ENCODE results near the gene MOK. TPM values are rescaled to one million over a fixed set of nuclear protein-coding genes. Genes with fewer than 3 reads are reported as not detected.
"Not testable (repeated sequence)": the region's sequence is repeated elsewhere in the genome, so short reads cannot be mapped to it uniquely, and the experiment has no call there.

Gene MOK, protein sequence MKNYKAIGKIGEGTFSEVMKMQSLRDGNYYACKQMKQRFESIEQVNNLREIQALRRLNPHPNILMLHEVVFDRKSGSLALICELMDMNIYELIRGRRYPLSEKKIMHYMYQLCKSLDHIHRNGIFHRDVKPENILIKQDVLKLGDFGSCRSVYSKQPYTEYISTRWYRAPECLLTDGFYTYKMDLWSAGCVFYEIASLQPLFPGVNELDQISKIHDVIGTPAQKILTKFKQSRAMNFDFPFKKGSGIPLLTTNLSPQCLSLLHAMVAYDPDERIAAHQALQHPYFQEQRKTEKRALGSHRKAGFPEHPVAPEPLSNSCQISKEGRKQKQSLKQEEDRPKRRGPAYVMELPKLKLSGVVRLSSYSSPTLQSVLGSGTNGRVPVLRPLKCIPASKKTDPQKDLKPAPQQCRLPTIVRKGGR
- 1.1 TPM for polyA plus RNA-seq (2012; ENCODE audit: low read depth, missing spikeins)

DNA sequence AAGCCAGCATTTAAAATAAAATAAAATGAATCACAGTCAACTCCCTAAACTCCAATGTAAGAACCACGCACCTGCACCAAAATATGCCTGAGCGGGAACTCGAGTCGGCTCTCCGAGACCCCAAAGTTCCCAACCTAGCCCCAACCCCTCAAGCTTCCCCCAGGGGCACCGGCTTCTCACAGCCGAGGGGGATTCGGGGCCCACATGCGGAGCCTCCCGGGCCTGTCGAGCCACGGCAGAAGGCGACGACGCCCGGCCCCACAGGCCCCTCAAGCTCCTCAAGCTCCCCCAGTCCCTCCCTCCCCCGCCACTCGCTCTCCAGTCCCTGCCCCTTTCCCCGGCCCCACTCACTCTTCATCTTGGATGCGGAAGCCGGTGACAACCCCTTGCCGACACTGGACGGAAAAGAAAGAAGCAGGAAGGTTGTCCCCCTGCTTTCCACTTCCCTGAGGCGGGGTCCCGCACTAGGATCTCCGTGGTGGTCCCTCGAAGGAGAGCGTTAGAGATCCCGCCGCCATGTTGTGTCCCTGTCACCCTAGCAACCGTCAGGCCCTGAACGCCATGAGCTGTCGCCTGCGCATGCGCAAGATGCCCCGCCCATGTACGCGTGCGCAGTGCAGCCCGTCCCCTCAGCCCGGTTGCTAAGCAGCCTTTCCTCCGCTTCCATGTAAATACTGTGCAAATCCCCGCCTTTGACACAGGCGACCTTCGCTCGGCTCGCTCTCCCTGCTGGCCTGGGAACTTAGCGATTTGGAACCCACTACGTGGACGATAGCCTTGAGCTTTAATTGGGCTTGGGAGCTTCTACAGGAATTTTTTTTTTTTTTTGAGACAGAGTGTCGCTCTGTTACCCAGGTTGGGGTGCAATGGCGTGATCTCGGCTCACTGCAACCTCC lies at the start of gene MOK:
TSS of gene MOK (minus strand) at position 554 of the 896 bp plus-strand sequence. CDS start at position 358, 196 bp downstream.
- TF ChIP-seq PAX5 (IDR thresholded peaks at IDR 0.05; ENCODE audit: insufficient read depth, low read length, severe bottlenecking) (no peak), POU2F2 (IDR thresholded peaks at IDR 0.05; ENCODE audit: low read depth, low read length) (no peak), POLR2AphosphoS5 (IDR thresholded peaks at IDR 0.05; ENCODE audit: low read depth, low read length) (no peak), POLR2A (IDR thresholded peaks at IDR 0.05; ENCODE audit: low read depth, low read length) (no peak), SPI1 (IDR thresholded peaks at IDR 0.05; ENCODE audit: low read depth, low read length) (no peak), TAF1 (IDR thresholded peaks at IDR 0.05; ENCODE audit: low read depth, low read length) (no peak)
- DNase-seq (ENCODE audit: insufficient read length, low spot score) (peak; percentile 96), FAIRE-seq (peak; percentile 100)

DNA sequence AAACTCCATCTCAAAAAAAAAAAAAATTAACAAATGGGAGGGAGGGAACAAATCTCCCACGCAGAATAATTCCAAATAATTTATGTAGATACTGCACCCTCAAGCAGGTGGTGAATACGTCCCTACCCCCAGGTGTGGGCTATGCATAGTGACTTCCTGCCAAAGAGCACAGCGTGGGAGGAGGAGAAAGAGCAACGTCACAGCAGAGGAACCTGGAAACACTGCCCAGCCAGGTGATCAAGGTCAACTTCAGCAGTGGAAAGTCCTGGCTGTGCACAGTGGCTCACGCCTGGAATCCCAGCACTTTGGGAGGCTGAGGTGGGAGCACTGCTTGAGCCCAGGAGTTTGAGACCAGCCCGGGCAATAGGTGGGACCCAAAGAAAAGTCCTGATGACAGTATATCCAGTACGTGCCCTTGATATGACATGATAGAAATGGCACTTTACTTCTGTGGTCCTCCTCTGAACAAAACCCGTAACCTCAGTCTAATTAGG lies 48.2 kb upstream of the MOK start:
- FAIRE-seq (no peak), DNase-seq (ENCODE audit: insufficient read length, low spot score) (no peak)
- TF ChIP-seq POU2F2 (IDR thresholded peaks at IDR 0.05; ENCODE audit: low read depth, low read length) (no peak), TAF1 (IDR thresholded peaks at IDR 0.05; ENCODE audit: low read depth, low read length) (no peak)

- TF ChIP-seq TAF1 (IDR thresholded peaks at IDR 0.05; ENCODE audit: low read depth, low read length) (no peak), PAX5 (IDR thresholded peaks at IDR 0.05; ENCODE audit: insufficient read depth, low read length, severe bottlenecking) (no peak), POU2F2 (IDR thresholded peaks at IDR 0.05; ENCODE audit: low read depth, low read length) (no peak), POLR2A (IDR thresholded peaks at IDR 0.05; ENCODE audit: low read depth, low read length) (no peak), POLR2AphosphoS5 (IDR thresholded peaks at IDR 0.05; ENCODE audit: low read depth, low read length) (no peak), SPI1 (IDR thresholded peaks at IDR 0.05; ENCODE audit: low read depth, low read length) (no peak)
- DNase-seq (ENCODE audit: insufficient read length, low spot score) (no peak), FAIRE-seq (no peak)
Observed at GRCh38 chr14:102352213-102352612, 47.2 kb upstream of the MOK start.

GRCh38 chr14:102351593-102351992 lies 46.6 kb upstream of the MOK start:
- not testable (repeated sequence) for FAIRE-seq; DNase-seq (ENCODE audit: insufficient read length, low spot score)

DNA sequence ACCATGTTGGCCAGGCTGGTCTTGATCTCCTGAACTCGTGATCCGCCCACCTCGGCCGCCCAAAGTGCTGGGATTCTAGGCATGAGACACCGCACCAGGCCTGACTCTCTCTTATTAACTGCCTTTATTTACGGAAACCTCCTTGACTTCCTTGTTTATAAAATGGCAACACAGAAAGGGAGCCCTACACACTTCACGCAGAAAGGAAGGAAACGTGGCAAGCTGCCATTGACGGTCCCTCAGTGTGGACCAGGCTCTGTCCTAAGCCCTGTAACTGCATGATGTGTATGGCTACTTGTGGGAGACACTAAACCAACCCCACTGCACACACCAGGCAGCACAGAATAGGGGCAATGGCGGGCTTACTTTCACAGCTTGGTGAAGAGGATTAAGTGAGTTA lies 46.1 kb upstream of the MOK start:
- no peak for TF ChIP-seq PAX5 (IDR thresholded peaks at IDR 0.05; ENCODE audit: insufficient read depth, low read length, severe bottlenecking)
- TF ChIP-seq SPI1 (IDR thresholded peaks at IDR 0.05; ENCODE audit: low read depth, low read length) = no peak
- TF ChIP-seq POU2F2 (IDR thresholded peaks at IDR 0.05; ENCODE audit: low read depth, low read length) = no peak
- FAIRE-seq (no peak), DNase-seq (ENCODE audit: insufficient read length, low spot score) (no peak)

DNA sequence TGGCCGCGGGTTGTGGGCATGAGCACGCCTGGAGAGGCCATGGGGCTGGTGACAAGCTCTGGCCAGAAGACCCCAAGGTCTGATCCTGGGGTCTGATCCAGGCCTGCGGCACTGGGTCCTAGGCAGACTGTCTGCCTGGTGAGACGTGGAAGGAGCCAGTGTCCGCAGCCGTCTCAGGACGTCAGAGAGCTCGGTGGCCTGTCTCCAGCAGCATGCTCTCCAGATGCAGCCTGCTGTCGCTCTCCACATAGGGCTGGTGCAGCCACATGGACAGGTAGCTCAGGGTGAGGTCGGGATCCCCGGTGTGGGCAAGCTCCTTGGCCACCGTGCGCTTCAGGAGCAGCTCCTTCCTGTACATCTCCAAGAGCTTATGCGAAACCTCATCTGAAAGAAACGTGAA lies 43.4 kb upstream of the MOK start:
- FAIRE-seq (no peak), DNase-seq (ENCODE audit: insufficient read length, low spot score) (no peak)
- TF ChIP-seq POU2F2 (IDR thresholded peaks at IDR 0.05; ENCODE audit: low read depth, low read length) (no peak), TAF1 (IDR thresholded peaks at IDR 0.05; ENCODE audit: low read depth, low read length) (no peak), POLR2A (IDR thresholded peaks at IDR 0.05; ENCODE audit: low read depth, low read length) (no peak), PAX5 (IDR thresholded peaks at IDR 0.05; ENCODE audit: insufficient read depth, low read length, severe bottlenecking) (no peak), SPI1 (IDR thresholded peaks at IDR 0.05; ENCODE audit: low read depth, low read length) (no peak), POLR2AphosphoS5 (IDR thresholded peaks at IDR 0.05; ENCODE audit: low read depth, low read length) (no peak)

DNA sequence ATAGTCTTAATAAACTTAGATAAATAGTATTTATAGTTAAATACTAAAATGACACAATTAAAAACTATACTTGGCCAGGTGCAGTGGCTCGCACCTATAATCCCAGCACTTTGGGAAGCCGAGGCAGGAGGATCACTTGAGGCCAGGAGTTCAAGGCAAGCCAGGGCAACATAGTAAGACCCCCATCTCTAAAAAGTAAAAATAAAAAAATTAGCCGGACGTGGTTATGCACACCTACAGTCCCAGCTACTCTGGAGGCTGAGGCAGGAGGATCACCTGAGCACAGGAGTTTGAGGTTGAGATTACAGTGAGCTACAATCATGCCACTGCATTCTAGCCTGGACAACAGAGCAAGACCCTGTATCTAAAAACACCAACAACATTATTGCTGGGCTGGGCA lies 41.7 kb upstream of the MOK start:
- TF ChIP-seq POLR2AphosphoS5 (IDR thresholded peaks at IDR 0.05; ENCODE audit: low read depth, low read length) = no peak
- TF ChIP-seq TAF1 (IDR thresholded peaks at IDR 0.05; ENCODE audit: low read depth, low read length) = no peak
- TF ChIP-seq POLR2A (IDR thresholded peaks at IDR 0.05; ENCODE audit: low read depth, low read length) = no peak
- TF ChIP-seq POU2F2 (IDR thresholded peaks at IDR 0.05; ENCODE audit: low read depth, low read length) = no peak
- no peak for TF ChIP-seq SPI1 (IDR thresholded peaks at IDR 0.05; ENCODE audit: low read depth, low read length)
- no peak for TF ChIP-seq PAX5 (IDR thresholded peaks at IDR 0.05; ENCODE audit: insufficient read depth, low read length, severe bottlenecking)
- no peak for FAIRE-seq
- no peak for DNase-seq (ENCODE audit: insufficient read length, low spot score)

DNA sequence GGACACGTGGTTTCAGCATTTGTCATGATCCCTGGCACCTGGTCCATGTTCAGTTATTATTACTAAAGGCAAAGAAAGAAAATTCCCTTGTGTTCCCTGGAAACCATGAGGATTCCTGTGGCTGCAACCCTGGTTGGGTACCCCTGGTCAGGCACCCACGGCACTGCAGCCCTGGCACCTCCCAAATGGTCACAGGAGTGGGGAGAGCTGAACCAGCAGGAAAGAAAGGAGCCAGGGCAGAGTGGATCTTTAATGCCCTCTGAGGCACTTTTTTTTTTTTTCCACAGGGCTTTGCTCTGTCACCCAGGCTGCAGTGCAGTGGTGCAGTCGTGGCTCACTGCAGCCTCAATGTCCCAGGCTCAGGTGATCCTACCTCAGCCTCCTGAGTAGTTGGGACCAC lies 40.3 kb upstream of the MOK start:
- TF ChIP-seq POU2F2 (IDR thresholded peaks at IDR 0.05; ENCODE audit: low read depth, low read length) (no peak), TAF1 (IDR thresholded peaks at IDR 0.05; ENCODE audit: low read depth, low read length) (no peak), POLR2AphosphoS5 (IDR thresholded peaks at IDR 0.05; ENCODE audit: low read depth, low read length) (no peak), SPI1 (IDR thresholded peaks at IDR 0.05; ENCODE audit: low read depth, low read length) (no peak)
- no peak for DNase-seq (ENCODE audit: insufficient read length, low spot score)
- no peak for FAIRE-seq

- TF ChIP-seq PAX5 (IDR thresholded peaks at IDR 0.05; ENCODE audit: insufficient read depth, low read length, severe bottlenecking) (no peak), POLR2A (IDR thresholded peaks at IDR 0.05; ENCODE audit: low read depth, low read length) (no peak), POU2F2 (IDR thresholded peaks at IDR 0.05; ENCODE audit: low read depth, low read length) (no peak), POLR2AphosphoS5 (IDR thresholded peaks at IDR 0.05; ENCODE audit: low read depth, low read length) (no peak), TAF1 (IDR thresholded peaks at IDR 0.05; ENCODE audit: low read depth, low read length) (no peak), SPI1 (IDR thresholded peaks at IDR 0.05; ENCODE audit: low read depth, low read length) (no peak)
Observed at GRCh38 chr14:102344485-102344884, 39.5 kb upstream of the MOK start.

More at GRCh38 chr14:102344485-102344884, 39.5 kb upstream of the MOK start:
- DNase-seq (ENCODE audit: insufficient read length, low spot score) (no peak), FAIRE-seq (no peak)

Measured in GM12891 (cell line).